ENCODE data around the gene CREB5.
"Not testable (repeated sequence)": the region's sequence is repeated elsewhere in the genome, so short reads cannot be mapped to it uniquely, and the experiment has no call there.

Gene CREB5

DNA sequence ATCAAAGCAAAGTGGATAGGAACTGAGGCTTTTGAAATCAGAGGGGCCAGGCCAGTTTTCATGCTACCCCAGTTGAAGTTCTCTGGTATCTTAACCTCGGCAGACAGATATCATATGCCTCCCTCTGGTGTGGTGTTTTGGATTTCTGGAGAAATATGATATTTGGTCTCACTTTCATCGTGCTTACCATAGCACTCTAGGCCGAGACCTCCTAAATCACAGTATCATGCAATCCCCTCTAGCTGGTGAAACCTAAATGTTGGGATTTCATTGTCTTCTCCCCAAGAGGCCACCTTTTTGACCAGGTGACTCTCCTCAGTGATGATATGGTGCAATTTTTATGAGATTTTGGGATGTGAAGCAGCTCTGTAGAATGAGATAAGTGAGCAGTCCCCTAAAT is 183.5 kb downstream of the CREB5 start:
- no peak for FAIRE-seq
- no peak for DNase-seq (ENCODE audit: insufficient read length, low spot score)
- no peak for TF ChIP-seq POLR2A (IDR thresholded peaks at IDR 0.05; ENCODE audit: low read depth, low read length)

- DNase-seq (ENCODE audit: insufficient read length, low spot score) (no peak), FAIRE-seq (no peak)
- no peak for TF ChIP-seq POLR2A (IDR thresholded peaks at IDR 0.05; ENCODE audit: low read depth, low read length)
Measured at GRCh38 chr7:28596245-28596935, 184.1 kb downstream of the CREB5 start.

DNA sequence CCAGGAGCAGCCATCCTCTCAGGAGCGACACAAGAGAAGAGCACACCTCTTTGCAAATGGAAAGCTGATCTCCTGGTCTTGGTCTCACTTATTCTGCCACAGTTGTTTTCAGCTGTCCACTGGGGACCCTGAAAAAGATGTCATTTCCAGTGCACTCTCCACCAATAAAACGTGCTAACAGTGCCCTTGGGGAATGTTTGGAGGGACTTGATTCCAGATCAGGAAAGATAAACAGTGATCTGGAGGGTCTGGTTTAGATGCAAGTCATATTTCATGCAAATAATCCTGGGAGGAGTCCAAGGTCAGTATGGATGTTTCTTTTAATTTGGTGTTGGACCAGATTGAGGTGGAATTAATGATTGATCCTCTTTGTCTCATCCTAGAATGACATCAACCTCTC is 185.0 kb downstream of the CREB5 start:
- FAIRE-seq (no peak), DNase-seq (ENCODE audit: insufficient read length, low spot score) (no peak)
- TF ChIP-seq POLR2A (IDR thresholded peaks at IDR 0.05; ENCODE audit: low read depth, low read length): no peak

GRCh38 chr7:28598037-28598436 is 185.7 kb downstream of the CREB5 start:
- not testable (repeated sequence) for DNase-seq (ENCODE audit: insufficient read length, low spot score); FAIRE-seq

- DNase-seq (ENCODE audit: insufficient read length, low spot score) (no peak), FAIRE-seq (no peak)
- TF ChIP-seq POLR2A (IDR thresholded peaks at IDR 0.05; ENCODE audit: low read depth, low read length): no peak
Measured at GRCh38 chr7:28598586-28598985, 186.3 kb downstream of the CREB5 start.

GRCh38 chr7:28599411-28599810 is 187.1 kb downstream of the CREB5 start:
- TF ChIP-seq POLR2A (IDR thresholded peaks at IDR 0.05; ENCODE audit: low read depth, low read length): no peak
- DNase-seq (ENCODE audit: insufficient read length, low spot score): no peak
- FAIRE-seq: no peak

GRCh38 chr7:28602282-28602681 is 190.0 kb downstream of the CREB5 start:
- no peak for DNase-seq (ENCODE audit: insufficient read length, low spot score)
- no peak for TF ChIP-seq POLR2A (IDR thresholded peaks at IDR 0.05; ENCODE audit: low read depth, low read length)
- no peak for FAIRE-seq

- TF ChIP-seq POLR2A (IDR thresholded peaks at IDR 0.05; ENCODE audit: low read depth, low read length): no peak
- FAIRE-seq (no peak), DNase-seq (ENCODE audit: insufficient read length, low spot score) (no peak)
Measured at GRCh38 chr7:28605427-28606085, 193.2 kb downstream of the CREB5 start.

DNA sequence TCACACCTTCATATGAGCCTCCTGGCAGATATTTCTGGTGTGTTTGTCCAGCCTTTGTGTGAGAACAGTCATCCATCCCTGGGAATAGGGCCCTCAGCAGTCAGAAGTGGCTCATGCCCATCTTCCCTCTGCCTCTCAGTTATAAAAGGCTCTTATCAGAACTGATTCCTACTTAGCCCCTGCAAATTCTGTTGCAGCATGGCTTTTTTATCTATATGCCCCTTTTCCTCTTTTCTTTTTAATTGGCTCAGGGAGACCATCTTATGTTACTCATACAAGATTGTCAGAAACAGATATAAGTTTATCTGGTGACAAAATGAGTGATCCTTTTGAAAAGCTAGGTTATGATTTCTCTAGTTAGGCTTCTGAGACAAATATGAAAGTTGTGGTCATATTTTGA is 194.1 kb downstream of the CREB5 start:
- DNase-seq (ENCODE audit: insufficient read length, low spot score) (no peak), FAIRE-seq (no peak)
- no peak for TF ChIP-seq POLR2A (IDR thresholded peaks at IDR 0.05; ENCODE audit: low read depth, low read length)

GRCh38 chr7:28607855-28608193 is 195.5 kb downstream of the CREB5 start:
- TF ChIP-seq POLR2A (IDR thresholded peaks at IDR 0.05; ENCODE audit: low read depth, low read length): no peak
- no peak for FAIRE-seq
- DNase-seq (ENCODE audit: insufficient read length, low spot score): no peak

DNA sequence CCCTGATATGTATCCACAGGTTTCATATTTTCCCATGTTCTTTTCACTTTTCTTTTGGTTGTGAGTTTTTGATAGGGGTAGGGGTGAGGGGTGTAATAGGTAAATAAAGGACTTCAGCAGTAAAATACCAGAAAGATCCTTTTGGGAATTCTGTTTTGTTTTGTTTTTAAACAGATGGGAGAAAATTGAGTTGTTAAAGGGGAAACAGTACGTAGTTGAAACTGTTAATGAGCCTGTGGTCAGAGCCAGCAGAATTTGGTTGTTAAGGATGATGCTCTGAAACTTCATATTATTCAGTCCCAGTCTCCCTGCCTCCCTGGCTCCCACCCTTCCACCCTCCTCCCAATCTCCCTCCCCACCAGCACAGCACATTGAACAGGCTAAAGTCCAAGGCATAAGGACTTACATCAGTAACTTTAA is 195.9 kb downstream of the CREB5 start:
- no peak for FAIRE-seq
- no peak for TF ChIP-seq POLR2A (IDR thresholded peaks at IDR 0.05; ENCODE audit: low read depth, low read length)

GRCh38 chr7:28608731-28609130 is 196.4 kb downstream of the CREB5 start:
- DNase-seq (ENCODE audit: insufficient read length, low spot score): no peak
- no peak for TF ChIP-seq POLR2A (IDR thresholded peaks at IDR 0.05; ENCODE audit: low read depth, low read length)
- FAIRE-seq: no peak

More for the DNA sequence above, 195.9 kb downstream of the CREB5 start:
- DNase-seq (ENCODE audit: insufficient read length, low spot score): no peak

DNA sequence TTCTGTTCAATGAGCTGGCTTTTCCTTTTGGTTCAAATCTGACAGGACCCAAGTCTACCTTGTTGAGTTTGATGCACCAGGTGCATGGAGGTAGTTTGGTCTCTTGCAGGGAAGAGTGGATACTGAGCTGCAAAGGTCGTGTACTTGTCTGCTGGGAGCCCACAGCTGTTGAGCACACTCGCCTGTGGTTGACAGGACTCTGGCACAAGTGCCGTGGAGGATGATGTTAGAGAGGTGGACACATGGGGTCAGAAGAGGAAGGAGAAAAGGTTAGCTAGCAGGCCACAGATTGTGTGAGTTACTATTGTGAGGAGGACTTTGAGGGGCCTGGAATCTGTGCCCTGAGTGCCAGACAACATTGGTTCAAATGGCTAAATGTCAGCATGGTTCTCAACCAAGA is 197.3 kb downstream of the CREB5 start:
- DNase-seq (ENCODE audit: insufficient read length, low spot score): no peak
- FAIRE-seq: no peak

GRCh38 chr7:28611399-28611897 is 199.1 kb downstream of the CREB5 start:
- DNase-seq (ENCODE audit: insufficient read length, low spot score); FAIRE-seq: not testable (repeated sequence)

More for the DNA sequence above, 197.3 kb downstream of the CREB5 start:
- no peak for TF ChIP-seq POLR2A (IDR thresholded peaks at IDR 0.05; ENCODE audit: low read depth, low read length)

DNA sequence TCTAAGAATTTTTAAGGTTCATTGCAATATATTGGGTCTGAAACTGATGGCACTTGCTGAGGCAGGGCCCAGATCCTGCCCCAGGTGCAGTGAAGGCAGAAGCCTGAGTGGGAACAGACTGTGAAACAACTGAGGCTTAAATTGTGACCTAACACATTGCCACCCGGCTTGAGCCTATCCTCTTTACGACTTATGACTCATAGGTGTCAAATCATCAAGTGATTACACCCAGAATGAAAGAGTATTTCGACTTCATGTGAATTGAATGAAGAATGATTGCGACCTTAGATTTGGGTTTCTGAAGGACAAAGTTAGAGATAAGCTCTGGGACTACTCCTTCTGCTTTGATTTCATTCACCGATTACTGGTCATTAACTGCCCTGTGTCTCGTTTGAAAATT is 200.9 kb downstream of the CREB5 start:
- no peak for FAIRE-seq

More for the DNA sequence above, 200.9 kb downstream of the CREB5 start:
- no peak for TF ChIP-seq POLR2A (IDR thresholded peaks at IDR 0.05; ENCODE audit: low read depth, low read length)
- no peak for DNase-seq (ENCODE audit: insufficient read length, low spot score)
